T-helper 1 cell treated with Interleukin-12 subunit alpha and Interleukin-12 subunit beta and Interleukin-4 antibody, amounts not matched to agents 30 μg/mL and 1 μg/mL, for 36 hours (primary cell): Measurements from ENCODE around the gene YARS1.

Experiments
- H3K27ac Mint-ChIP-seq: one replicate; pipeline ENCODE4 v1.8.0; 2021; ENCODE audit warnings: mild to moderate bottlenecking, mixed read lengths
- H3K27me3 Mint-ChIP-seq: one replicate; pipeline ENCODE4 v1.8.0; 2021; ENCODE audit warnings: low read depth, mixed read lengths
- H3K36me3 Mint-ChIP-seq: one replicate; pipeline ENCODE4 v1.8.0; 2021; ENCODE audit warnings: low read depth, mixed read lengths
- H3K4me1 Mint-ChIP-seq: one replicate; pipeline ENCODE4 v1.8.0; 2021; ENCODE audit warnings: low read depth, mixed read lengths
- H3K4me3 Mint-ChIP-seq: one replicate; pipeline ENCODE4 v1.8.0; 2021; ENCODE audit warnings: mild to moderate bottlenecking, moderate library complexity, mixed read lengths
- H3K9me3 Mint-ChIP-seq: one replicate; pipeline ENCODE4 v1.8.0; 2021; ENCODE audit warnings: mixed read lengths

YARS1 gene

DNA sequence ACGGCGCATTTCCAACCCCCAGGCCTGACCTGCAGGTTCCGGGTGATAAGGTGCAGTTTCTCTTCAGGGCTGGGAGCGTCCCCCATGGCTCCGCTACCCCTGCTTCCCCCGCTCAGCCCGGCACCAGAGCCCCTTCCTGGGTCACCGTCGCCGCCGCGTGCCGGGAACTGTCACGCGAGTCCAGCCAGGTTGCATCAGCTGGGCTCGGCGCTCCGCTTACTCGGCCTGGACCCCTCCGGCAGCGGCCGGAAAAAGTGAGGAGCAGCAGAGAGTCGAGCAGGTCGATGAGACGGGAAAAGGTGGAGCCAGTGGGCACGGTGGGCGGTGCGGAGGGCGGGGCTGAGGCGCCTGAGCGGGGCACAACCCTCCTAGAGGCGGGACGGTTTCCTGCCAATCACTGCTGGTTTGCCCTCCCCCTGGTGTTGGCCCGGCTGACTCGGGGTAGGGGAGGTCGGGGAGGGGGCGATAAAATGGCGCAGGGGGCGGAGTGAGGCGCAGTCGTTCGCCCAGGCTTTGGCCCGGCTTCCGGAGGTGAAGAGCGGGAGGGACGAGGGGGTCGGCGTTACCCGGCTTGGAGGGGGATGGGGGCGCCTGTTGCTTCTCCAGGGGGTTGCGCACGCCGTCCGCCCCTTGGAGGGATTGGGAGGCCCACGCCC, at the start of gene YARS1, which contains the start of gene S100PBP:
TSS of gene YARS1 (minus strand) at position 200 of the 656 bp plus-strand sequence. CDS start at position 86, 114 bp downstream.
TSS of gene S100PBP (plus strand) at position 495 of the 656 bp plus-strand sequence. CDS start 8,447 bp downstream, outside the sequence.
- peaks cover 34% of the 10 kb centered on the region for H3K4me1 Mint-ChIP-seq
- peak within 1 kb of the TSS; percentile 96 for H3K27ac Mint-ChIP-seq
- peaks cover 34% of the 10 kb centered on the region for H3K36me3 Mint-ChIP-seq
- no peaks in the 10 kb centered on the region for H3K27me3 Mint-ChIP-seq
- peak within 1 kb of the TSS; percentile 95 for H3K4me3 Mint-ChIP-seq
- no peaks in the 10 kb centered on the region for H3K9me3 Mint-ChIP-seq

DNA sequence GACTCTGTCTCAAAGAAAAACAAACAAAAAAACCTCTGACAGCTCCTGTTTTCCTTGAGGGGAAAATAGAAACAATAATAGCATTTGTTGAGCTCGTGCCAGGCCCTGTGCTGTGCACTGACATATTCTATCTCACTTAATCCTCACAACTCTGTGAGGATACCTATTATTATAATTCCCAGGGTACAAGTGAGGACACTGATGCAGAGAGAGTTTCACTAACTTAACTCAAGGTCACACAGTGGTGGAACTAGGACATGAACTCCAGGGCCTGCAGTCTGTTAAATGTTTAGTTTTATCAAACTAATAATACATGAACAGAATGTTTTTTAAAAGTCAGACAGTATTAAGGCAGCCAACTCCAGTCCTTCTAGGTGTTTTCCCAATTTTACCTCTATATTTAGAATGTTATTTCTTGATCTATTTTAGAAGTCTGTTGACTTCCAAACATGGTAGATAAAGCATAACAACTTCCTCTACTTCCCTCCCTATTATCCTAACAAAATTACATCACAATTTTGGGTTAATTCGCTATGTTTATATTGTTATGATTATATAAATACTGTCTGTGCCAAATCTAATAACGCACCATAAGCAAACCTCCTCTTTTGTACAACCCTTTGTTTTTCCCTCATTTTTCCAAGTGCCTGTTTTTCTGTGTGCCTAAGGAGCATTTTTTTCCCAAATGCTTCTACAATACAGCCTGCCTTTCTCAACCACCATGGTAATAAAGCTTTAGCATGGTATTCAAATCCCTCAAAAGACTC, 48.7 kb upstream of the YARS1 start:
- H3K4me3 Mint-ChIP-seq, result no peak overlapping the region
- no peak overlapping the region for H3K27ac Mint-ChIP-seq
- peaks cover 43% of the 10 kb centered on the region for H3K36me3 Mint-ChIP-seq
- peaks cover 19% of the 10 kb centered on the region for H3K27me3 Mint-ChIP-seq
- H3K9me3 Mint-ChIP-seq, result no peaks in the 10 kb centered on the region
- peaks cover 3% of the 10 kb centered on the region for H3K4me1 Mint-ChIP-seq

DNA sequence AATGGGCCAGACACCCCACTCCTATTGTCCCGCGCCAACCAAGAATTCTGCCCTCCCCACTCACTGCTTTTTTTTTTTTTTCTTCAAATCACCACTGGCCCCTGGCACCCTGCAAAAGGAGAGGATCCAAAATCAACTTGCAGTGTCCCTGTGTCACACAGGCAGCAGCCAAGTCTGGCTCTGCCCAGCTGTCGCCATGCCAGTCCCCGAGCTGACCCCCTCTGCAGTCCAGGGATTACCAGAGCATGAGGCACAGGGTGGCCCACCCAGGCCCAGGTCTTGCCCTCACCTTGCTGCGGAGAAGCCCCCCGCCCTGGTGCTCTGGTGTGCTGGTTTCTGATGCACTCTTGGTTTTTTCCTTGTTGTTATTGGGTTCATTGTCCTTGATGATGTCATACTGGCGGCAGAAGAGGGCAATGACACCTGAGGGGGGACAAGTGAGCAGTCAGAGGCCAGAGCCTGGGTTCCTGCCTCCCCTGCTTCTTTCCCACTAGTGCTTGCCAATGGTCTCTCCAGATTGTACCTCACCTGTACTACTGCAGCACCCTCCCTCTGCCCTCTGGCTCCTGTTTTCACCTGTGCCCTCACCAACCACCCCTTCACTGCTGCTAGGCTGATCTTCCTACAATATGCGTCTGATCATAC, 47.3 kb upstream of the YARS1 start:
- Mint-ChIP-seq H3K4me1 (no peaks in the 10 kb centered on the region), H3K27ac (no peak overlapping the region), H3K4me3 (no peak overlapping the region), H3K9me3 (no peaks in the 10 kb centered on the region), H3K36me3 (peaks cover 41% of the 10 kb centered on the region), H3K27me3 (peaks cover 10% of the 10 kb centered on the region)

DNA sequence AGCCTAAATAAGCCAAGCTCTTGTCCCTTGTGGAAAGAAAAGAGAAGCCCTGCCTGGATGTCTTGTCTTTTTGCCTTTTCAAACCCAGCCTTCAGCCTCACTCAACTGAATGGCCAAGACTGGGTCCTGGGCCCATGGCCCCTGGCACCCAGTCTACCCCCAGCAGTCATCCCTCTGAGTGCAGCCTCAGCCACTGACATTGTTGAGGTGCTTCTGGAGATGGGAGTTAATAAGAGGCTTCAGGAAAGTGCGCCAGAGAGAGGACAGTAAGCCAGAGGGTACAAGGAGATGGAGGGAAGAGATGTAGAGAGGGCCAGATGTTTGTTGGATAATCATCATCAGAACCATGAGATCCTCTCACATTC, 46.7 kb upstream of the YARS1 start:
- Mint-ChIP-seq H3K27me3 (peaks cover 4% of the 10 kb centered on the region), H3K4me1 (no peaks in the 10 kb centered on the region), H3K36me3 (peaks cover 38% of the 10 kb centered on the region), H3K9me3 (no peaks in the 10 kb centered on the region), H3K4me3 (no peak overlapping the region), H3K27ac (no peak overlapping the region)

DNA sequence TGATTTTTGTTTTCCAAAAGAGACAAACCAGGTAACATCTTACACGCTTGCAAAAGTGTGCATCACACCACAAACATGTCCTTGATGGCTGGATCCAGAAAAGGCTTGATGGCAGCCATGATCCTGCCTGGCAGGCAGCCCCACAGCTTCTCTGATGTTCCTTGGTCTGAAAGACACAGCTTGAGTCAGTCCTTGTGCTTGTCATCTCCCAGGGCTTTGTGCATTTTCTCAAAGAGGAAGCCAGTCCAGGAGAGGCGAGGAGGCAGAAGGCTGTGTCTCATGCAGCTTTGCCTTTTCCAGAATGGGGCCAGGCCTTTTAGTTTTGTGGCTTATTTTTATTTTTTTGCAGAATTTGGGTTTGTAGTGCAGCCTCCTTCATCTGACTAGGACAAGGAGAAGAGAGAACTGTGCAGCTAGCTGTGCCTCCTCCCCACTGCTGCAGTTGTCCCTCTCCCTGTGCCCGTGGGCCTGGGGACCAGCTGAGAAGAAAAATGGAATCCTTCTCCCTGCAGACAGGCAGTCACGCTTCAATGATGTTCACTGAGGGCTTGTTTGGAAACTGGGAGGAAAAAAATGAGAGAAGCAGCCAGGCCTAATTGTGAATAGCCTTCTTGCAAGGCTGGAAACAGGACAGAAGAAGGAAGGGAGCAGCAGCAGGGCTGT, 46.2 kb upstream of the YARS1 start:
- H3K4me1 Mint-ChIP-seq, result no peaks in the 10 kb centered on the region
- no peak overlapping the region for H3K4me3 Mint-ChIP-seq
- peaks cover 36% of the 10 kb centered on the region for H3K36me3 Mint-ChIP-seq
- no peak overlapping the region for H3K27ac Mint-ChIP-seq
- H3K27me3 Mint-ChIP-seq, result no peaks in the 10 kb centered on the region
- no peaks in the 10 kb centered on the region for H3K9me3 Mint-ChIP-seq

DNA sequence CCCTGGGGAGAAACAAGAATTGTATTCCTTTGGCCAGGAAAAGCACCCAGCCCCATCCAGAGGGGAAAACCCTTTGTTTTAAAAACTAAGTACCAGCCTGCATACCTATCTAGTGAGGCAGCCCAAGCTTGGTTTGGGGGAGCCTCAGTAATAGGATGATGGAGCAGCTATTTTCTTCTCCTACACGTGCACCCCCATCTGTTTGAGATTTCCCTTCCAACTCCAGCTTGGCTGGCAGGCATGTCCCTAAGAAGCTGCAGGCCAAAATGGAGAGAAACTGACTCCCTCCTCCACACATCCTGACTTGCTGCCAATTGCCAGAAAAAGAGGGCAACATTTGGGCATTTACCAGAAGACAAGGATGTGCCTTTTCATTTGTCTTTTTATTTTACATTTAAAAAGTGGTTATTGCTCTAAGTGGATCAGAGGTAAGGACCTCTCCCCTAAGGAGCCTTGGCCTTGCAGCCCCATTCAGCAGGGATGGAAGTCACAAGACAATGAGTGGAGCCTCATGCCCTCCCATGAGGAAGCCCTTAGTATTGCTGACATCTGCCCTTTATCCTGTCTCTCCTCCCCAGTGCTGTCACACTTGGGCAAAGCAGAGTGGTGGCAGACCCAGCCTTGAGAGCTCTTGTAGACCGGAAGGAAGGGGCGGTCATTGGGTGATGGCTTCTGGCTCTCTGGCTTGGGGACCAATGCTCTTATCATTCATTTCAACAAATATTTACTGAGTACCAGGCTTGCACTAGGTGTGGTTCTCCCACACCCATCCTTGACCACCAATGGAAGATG, 44.9 kb upstream of the YARS1 start:
- H3K9me3 Mint-ChIP-seq, result no peaks in the 10 kb centered on the region
- no peak overlapping the region for H3K4me3 Mint-ChIP-seq
- no peaks in the 10 kb centered on the region for H3K4me1 Mint-ChIP-seq
- no peaks in the 10 kb centered on the region for H3K27me3 Mint-ChIP-seq
- H3K27ac Mint-ChIP-seq, result no peak overlapping the region
- H3K36me3 Mint-ChIP-seq, result peaks cover 42% of the 10 kb centered on the region

DNA sequence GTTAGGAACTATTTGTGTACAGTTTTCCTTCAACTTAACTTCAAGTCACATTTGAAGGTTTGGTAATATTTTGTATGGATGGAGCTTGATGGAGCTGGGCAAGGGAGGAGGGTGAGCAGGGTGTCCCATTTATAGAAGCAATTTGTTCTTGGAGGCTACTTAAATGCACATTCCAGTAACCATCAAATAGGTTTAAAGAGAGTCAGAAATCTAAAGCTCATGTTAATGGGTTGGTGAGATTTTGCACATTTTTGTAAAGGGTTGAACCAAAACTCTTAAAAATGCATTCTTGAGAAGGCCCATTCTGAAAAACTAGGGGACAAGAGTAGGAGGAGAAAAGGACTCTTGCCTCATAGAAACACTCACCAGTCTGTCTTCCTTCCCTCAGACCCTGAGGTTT, 43.4 kb upstream of the YARS1 start:
- H3K4me3 Mint-ChIP-seq, result no peak overlapping the region
- no peaks in the 10 kb centered on the region for H3K9me3 Mint-ChIP-seq
- peaks cover 49% of the 10 kb centered on the region for H3K36me3 Mint-ChIP-seq
- H3K27ac Mint-ChIP-seq, result no peak overlapping the region
- no peaks in the 10 kb centered on the region for H3K4me1 Mint-ChIP-seq
- no peaks in the 10 kb centered on the region for H3K27me3 Mint-ChIP-seq

DNA sequence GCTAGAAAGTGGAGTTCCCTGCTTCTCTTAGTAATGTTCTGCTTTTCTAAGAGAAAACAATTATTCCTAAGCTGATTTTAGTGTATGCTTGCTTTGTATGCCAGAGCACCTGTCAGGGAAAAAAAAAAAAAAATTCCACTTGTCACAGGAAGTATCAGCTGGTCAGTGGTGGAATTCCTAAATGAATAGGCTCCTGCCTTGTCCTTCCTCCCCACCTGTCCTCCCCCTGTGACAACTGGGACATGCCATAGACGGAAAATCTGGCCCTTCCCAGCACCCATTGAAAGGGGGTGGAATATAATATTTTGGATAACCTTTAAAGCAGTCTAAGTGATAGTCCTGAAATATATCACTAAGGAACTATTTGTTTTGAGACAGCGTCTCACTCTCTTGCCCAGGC, 42.8 kb upstream of the YARS1 start:
- Mint-ChIP-seq H3K27ac (no peak overlapping the region), H3K27me3 (no peaks in the 10 kb centered on the region), H3K36me3 (peaks cover 49% of the 10 kb centered on the region), H3K9me3 (no peaks in the 10 kb centered on the region), H3K4me3 (no peak overlapping the region), H3K4me1 (no peaks in the 10 kb centered on the region)

DNA sequence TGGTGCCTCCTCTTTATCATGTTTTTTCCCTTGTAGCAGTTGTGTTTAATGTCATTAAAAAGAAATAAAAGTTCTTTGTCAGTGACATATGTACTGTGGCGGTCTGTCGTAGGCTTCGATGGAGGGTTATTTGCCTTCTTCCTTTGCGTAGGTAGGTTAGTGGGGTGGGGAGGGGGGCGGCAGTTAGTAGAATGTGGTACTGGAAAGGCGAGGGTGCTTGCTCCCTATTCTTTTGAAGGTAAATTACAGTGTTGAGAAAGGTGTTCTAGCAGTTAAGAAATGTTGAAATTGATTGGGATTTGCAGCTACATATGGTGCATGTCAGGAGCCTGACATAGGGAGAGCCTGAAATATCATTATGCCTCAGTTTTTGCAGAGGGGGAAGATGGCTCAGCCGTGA, 41.6 kb upstream of the YARS1 start:
- peaks cover 54% of the 10 kb centered on the region for H3K36me3 Mint-ChIP-seq
- H3K4me1 Mint-ChIP-seq, result no peaks in the 10 kb centered on the region
- no peaks in the 10 kb centered on the region for H3K9me3 Mint-ChIP-seq
- H3K4me3 Mint-ChIP-seq, result no peak overlapping the region
- no peak overlapping the region for H3K27ac Mint-ChIP-seq
- H3K27me3 Mint-ChIP-seq, result no peaks in the 10 kb centered on the region

DNA sequence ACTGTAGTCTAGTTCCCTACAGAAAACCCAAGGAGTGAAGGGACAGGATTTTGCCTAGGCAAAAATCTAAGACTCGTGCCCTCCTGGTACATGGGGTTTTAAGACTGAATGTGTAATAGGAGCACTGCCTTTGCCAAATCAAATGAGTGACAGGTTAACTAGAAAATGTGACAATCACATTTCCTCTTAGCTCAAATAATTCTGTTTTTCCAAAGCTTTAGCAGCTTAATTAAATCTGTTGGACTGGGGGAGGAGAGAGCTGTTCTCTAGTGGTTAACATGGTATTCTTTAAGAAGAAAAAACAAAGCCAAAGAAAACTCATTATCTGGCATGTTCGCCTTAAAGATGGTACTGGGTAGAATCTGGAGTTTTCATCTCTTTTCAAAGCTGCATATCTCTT, 41.0 kb upstream of the YARS1 start:
- H3K27ac Mint-ChIP-seq, result no peak overlapping the region
- H3K9me3 Mint-ChIP-seq, result no peaks in the 10 kb centered on the region
- peaks cover 55% of the 10 kb centered on the region for H3K36me3 Mint-ChIP-seq
- no peak overlapping the region for H3K4me3 Mint-ChIP-seq
- H3K27me3 Mint-ChIP-seq, result no peaks in the 10 kb centered on the region
- no peaks in the 10 kb centered on the region for H3K4me1 Mint-ChIP-seq

DNA sequence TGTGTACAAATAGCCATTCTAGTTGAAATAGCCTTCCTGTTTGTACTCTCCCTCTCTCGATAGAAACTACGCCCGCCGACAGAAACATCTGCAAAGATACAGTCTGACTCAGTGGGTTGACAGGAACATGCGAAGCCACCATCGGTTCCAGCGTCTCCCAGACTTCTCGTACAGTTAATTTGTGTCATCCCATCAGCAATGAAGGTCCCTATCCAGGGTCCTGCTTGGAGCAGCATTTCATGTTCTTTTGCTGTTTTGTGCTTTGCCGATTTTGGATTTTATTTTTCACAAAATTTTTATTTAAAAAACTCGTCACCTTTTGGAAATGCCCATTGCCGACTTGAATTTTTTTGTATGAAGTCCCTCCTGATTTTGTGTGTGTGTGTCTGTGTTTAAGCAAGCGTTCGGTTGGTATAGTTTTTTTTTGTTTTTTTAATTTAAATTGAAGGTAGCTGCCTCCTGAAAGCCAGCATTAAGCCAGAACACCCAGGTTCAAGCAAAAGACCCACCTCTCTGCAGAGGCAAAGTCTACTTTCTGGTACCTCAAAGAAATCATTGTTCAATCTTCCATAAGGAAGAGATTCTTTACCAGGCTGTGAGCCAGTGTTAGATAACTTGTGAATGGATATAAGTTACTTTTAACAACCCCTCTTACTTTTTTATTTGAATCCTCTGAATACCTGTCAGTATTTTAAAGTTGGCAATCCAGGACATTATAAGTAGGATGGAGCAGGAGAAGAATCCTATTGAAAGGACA, 38.9 kb upstream of the YARS1 start:
- Mint-ChIP-seq H3K4me3 (no peak overlapping the region), H3K27ac (no peak overlapping the region), H3K36me3 (peaks cover 48% of the 10 kb centered on the region), H3K9me3 (no peaks in the 10 kb centered on the region), H3K27me3 (no peaks in the 10 kb centered on the region), H3K4me1 (peaks cover 2% of the 10 kb centered on the region)

DNA sequence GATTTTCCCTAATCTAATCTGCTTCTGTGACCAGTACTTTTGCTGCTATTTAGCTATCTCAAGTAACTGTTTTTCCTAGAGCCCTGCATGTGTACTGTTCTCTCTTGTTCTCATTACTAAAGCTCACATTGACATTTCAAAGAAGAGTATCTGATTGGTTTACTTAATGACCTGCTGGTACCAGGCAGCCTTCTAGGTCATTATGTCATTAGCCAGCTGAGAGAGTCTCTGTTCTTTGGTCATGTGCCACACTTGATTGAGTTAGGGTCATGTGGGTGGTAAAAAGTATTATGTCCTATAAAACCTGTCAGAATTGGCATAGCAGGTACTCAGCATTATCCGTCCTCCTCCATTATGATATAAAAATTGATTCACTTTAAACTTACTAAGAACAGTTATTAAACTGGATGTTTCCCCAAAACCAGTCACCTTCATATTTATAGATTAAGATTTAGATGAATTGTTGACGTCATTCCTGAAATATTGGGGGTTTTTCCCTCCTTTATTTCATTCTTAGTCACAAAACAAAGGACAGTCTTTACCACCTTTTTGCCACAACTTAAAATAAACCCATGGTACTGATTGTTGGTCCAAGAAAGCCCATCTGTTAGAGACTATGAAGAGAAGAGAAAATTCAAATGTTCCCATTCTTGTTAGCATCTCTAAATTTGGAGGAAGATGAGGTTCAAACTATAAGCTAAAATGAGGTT, 31.4 kb upstream of the YARS1 start:
- H3K36me3 Mint-ChIP-seq, result peaks cover 27% of the 10 kb centered on the region
- H3K9me3 Mint-ChIP-seq, result no peaks in the 10 kb centered on the region
- no peaks in the 10 kb centered on the region for H3K27me3 Mint-ChIP-seq
- no peak overlapping the region for H3K4me3 Mint-ChIP-seq
- H3K27ac Mint-ChIP-seq, result no peak overlapping the region
- H3K4me1 Mint-ChIP-seq, result peaks cover 2% of the 10 kb centered on the region

DNA sequence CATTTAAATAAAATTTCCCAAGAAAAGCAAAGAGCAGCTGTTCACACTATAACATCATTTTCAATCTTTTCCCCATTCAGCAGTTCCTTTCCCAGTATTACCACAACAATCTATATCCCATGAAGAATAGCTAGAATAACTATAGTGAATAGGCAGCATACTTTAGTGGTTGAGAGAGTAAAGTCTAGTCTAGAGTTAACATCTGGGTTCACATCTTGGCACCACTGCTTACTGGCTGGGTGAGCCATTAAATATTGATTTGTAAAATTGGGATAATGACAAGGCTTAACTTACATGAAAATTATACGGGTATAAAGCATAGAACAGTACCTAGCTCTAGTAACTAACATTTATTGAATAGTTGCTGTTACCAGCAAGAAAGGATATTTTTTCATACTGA, 14.7 kb upstream of the YARS1 start:
- Mint-ChIP-seq H3K4me1 (peaks cover 12% of the 10 kb centered on the region), H3K9me3 (no peaks in the 10 kb centered on the region), H3K4me3 (no peak overlapping the region), H3K27ac (no peak overlapping the region), H3K36me3 (peaks cover 51% of the 10 kb centered on the region), H3K27me3 (no peaks in the 10 kb centered on the region)
